T-helper 2 cell (primary cell): Measurements from ENCODE around the gene LDB3.
"Not testable (repeated sequence)": the region's sequence is repeated elsewhere in the genome, so short reads cannot be mapped to it uniquely, and the experiment has no call there.

ENCODE experiments used
- DNase-seq, 5 experiments: peaks; one replicate each; pipeline versions ENCODE4 v3.0.0 to v3.0.0-alpha.2; 2012 to 2022
- total RNA-seq, 2 donors: gene quantifications; one replicate each; lab custom pipeline; 2026; lab: John Stamatoyannopoulos, UW

Gene LDB3, protein sequence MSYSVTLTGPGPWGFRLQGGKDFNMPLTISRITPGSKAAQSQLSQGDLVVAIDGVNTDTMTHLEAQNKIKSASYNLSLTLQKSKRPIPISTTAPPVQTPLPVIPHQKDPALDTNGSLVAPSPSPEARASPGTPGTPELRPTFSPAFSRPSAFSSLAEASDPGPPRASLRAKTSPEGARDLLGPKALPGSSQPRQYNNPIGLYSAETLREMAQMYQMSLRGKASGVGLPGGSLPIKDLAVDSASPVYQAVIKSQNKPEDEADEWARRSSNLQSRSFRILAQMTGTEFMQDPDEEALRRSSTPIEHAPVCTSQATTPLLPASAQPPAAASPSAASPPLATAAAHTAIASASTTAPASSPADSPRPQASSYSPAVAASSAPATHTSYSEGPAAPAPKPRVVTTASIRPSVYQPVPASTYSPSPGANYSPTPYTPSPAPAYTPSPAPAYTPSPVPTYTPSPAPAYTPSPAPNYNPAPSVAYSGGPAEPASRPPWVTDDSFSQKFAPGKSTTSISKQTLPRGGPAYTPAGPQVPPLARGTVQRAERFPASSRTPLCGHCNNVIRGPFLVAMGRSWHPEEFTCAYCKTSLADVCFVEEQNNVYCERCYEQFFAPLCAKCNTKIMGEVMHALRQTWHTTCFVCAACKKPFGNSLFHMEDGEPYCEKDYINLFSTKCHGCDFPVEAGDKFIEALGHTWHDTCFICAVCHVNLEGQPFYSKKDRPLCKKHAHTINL
- 0 to 0.40 reads per million in 2 donors for total RNA-seq

DNA sequence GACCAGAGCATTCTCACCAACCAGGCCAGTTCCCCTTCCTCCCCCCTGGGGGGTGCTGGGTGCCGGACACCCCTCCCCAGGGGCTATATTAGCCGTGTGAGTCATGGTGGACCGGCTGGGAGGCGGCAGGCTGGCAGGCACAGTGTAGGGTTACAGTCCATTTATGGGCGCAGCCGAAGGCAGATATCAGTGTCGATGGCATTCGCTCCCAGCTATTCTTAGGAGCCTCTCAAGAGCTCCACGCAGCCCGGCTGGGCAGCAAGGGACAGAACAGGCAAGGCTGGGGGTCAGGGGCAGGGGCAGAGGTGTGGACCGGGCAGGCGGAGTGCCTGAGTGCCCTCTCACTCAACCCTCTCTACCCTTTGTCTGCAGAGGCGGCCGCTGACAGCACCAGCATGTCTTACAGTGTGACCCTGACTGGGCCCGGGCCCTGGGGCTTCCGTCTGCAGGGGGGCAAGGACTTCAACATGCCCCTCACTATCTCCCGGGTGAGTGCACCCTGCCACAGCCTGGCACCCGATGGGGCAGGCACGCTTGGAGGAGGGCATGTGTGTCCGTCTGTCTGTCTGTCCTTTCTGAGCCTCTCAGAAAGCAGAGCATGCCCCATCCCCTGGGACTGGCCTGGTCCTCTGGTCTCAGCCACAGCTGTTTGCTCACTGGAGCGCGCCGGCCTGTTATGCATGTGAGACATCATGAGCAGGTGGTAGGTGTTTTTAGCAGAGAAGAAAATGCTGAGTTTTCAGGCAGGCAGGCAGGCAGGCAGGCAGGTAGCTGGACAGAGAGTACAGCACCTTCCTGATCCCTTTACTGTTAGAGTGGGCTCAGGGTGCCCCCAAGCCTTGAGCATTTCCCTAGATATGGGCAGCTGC is at the start of gene LDB3:
TSS of gene LDB3 (plus strand) at position 215 of the 869 bp plus-strand sequence. CDS start at position 396, 181 bp downstream.
- no peak for DNase-seq

DNA sequence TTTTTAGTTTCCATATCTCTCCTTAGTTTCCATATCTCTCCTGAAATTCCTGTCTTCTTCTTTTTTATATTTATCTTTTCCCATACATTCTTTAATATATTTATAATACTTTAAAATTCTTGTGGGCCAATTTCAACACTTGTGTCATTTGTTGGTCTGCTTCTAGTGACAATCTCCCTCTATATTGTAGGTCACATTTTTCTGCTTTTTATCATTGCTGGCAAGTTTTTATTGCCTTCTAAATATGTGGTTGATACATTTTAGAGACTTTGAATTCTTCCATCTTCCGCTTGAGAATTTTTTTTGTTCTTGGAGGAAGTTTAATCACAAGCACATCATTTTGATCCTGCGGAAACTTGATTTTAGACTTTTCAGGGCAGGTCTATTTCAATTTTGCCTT is 40.0 kb upstream of the LDB3 start:
- no peak for DNase-seq

DNA sequence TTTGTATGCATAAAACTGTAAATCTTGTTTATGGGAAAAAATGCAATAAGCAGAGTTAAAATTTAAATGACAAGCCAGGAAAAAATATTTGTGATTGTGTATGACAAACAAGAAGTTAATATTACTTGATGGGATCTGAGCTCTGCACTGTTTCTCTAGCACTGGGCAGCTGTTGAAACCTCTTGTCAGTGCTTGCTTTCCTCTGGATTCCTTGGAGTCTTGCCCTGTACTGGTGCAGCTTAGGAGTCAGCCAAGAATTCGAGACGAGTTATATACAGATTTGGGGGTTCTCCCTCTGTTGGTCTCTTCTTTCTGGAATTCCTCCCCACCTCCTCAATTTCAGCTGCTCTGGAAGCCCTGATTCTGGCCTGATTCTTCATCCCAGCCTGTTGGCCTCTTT is 38.2 kb upstream of the LDB3 start:
- DNase-seq: no peak

- DNase-seq: no peak
These were observed 36.1 kb upstream of the LDB3 start for GRCh38 chr10:86632009-86632800.

DNA sequence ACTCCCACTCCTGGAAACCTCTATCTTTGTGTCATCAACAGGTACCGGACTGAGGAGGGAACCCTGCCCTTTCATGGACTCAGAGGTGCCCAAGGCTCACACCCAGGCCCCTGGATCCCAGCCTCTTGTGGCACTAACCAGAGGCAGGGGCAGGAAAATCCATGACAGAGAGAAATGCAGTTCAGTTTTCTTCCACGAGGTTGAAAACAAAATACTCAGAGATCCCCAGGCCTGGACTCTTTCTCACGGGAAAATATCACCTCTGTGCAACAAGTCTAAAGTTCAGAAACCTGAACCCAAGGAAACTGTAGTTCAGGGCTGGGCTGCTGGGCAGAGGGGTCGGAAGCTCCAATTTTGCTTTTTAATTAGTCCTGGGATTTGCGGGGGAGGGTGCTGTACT is 35.4 kb upstream of the LDB3 start:
- DNase-seq: no peak

GRCh38 chr10:86635402-86635801 is 32.9 kb upstream of the LDB3 start:
- peak in 1 of 5 experiments; percentile 10 for DNase-seq

DNA sequence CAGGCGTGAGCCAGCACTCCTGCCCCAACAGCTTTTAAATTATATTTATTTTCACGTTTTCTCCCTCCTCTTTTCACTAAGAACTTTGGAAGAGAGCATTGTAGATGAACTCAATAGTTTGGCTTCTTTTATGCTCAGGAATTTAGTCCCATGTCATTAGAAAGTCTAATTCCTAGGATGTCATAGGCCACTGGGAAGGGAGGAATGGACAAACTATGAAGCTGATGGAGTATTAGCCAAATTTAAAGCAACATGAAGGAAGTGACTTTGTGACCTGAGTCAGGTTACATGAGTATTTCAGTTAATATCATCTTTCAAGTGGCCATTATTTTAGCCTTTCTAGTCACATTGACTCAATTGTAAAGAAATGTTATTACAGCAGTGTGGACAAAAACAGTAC is 32.0 kb upstream of the LDB3 start:
- no peak for DNase-seq

GRCh38 chr10:86642021-86642420 is 26.3 kb upstream of the LDB3 start:
- no peak for DNase-seq

DNA sequence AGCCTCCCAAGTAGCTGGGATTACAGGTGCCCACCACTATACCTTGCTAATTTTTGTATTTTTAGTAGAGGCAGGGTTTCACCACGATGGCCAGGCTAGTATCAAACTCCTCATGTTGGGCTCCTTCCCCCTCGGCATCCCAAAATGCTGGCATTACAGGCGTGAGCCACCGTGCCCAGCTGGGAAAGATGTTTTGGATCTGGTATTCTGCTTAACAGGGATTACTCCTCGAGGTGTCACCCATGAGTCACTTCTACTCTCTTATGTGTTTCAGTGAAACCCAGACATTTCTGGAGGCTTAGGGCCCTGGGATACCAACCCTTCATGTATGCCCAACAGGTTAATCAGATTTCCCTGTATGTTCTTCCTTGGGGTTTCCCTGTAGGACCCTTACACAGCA is 25.8 kb upstream of the LDB3 start:
- DNase-seq: no peak

GRCh38 chr10:86644152-86644793 is 24.0 kb upstream of the LDB3 start:
- peak in 1 of 5 experiments; percentile 11 for DNase-seq

DNA sequence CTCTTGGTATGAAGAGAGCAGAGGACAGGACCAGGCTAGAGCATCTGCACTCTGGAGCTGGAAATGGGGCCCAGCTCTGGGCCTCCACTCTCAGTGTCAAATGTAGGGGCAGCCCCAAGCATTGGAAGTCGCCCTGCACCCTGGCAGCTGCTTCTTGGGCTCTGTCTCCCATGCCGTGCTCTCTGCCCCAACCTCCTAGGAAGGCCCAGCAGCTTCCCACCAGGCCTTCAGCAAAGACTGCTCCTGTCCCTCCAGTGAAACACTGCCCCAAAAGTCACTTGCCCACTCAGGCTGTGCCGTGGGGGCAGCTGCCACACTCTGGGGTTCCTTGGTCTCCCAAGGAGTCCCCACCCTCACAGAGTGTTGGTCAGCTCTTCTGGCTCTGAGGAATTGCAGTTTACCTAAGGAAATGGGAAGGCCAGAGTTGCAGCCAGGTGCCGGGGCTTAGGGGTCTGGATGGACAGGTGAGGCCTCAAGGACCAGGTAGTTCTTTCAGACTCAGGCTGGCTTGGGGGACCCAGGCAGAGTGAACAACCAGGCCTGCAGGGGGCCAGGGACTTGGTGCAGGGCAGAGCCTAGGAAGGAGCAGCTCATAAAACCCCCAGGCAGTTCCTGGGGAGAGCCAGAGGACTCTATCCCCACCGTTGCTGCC is 23.4 kb upstream of the LDB3 start:
- no peak for DNase-seq

DNA sequence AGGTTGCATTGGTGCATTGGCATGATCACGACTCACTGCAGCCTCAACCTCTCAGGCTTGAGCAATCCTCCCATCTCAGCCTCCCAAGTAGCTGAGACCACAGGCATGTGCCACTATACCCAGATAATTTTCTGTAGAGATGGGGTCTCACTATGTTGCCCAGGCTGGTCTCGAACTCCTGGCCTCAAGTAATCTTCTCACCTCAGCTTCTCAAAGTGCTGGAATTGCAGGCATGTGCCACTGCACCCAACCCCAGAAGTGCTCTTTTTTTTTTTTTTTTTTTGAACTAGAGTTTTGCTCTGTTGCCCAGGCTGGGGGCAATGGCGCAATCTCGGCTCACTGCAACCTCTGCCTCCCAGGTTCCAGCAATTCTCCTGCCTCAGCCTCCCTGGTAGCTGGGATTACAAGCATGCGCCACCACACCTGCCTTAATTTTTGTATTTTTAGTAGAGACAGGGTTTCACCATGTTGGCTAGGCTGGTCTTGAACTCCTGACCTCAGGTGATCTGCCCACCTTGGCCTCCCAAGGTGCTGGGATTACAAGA is 22.6 kb upstream of the LDB3 start:
- not testable (repeated sequence) for DNase-seq

GRCh38 chr10:86646532-86646931 is 21.8 kb upstream of the LDB3 start:
- no peak for DNase-seq

DNA sequence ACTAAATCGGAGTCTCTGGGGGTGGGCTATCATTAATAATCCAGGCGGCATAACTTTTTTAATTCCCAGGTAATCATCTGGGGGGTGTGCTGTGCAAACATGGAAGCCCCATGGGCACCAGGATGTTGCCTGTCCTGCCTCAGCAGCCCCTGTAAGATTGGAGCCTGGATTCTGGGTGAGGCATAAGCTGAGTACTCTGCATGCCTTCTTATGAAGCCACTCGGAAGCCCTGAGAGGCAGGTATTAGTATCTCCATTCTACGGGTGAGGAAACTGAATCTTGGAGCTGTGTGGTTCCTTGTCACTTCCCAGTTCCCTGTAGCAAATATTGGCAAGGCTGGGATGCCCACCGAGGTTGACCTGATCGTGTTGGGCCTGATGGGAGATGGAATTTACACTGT is 21.4 kb upstream of the LDB3 start:
- DNase-seq: no peak

- no peak for DNase-seq
These were observed 20.3 kb upstream of the LDB3 start for GRCh38 chr10:86647773-86648703.

DNA sequence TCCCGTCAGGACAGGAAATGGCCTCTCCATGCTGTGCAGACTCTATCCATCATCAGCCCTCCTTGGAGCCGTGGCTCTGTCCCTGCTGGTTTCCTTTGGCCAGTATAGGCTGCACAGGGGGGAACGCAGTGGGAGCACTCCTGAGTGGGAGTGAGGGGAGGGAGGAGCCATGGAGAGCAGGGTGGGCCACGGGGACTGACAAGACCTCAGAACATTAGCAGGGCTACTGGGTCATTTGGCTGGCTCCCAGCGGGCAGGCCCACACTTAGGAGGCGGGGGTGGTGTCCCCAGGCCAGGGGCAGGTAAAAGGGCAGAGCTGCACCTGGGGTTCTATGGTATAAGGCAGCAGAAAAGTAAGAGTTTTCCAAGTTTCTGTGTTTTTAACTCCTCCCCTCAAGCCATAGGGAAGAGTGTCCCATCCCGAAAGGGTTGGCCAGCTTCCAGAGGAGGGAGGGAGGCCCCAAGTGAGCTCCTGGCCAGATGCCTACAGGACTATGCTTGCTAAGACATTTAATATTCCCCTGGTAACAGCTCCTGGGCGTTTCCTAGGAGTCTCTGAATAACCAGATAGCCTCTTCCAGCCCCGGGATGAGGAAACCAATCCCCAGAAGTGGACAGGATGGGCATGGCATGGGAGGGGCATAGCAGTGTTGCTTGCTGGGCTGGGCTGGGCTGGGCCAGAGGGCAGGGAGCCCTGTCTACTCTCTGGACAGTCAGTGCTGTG is 19.4 kb upstream of the LDB3 start:
- DNase-seq: no peak

DNA sequence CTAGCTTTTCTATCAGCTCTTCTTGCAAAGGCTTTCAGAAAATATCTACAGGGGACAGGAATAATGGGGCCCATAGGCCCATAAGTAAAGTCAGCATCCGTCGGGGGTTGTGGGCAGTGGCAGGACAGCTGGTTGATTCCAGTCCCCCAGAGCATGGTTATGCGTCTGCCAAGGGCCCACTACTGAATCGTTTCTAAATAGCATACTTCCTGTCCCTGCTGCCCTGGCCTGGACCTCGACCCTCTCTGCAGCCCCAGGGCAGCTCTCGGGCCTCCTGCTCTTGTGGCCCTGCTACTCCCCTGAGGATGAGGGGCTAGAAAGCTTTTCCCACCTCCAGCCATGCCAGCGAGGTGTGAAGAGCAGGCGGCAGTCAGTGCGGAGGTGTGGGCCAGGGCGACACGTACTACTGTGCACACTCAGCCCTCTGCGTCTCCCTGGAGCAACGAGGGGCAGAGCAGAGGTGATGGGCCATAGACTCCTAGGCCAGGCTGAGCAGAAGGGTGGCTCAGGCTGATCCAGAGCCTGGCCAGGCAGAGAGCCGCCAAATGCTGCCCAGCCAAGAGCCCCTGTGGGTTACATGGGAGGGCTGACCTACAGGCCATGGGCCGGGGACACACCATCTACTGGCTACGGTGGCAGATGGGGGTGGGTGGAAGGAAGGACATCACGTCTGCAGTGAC is 18.7 kb upstream of the LDB3 start:
- no peak for DNase-seq

GRCh38 chr10:86650151-86650550 is 18.2 kb upstream of the LDB3 start:
- DNase-seq: no peak
